HEK293 (cell line): ENCODE data around the gene C1orf226.

Source experiments
- ZBTB1 ChIP-seq: fragments of 450-650 bp; formaldehyde crosslinking; IDR thresholded peaks from 2 replicates; pipeline ENCODE4 v1.5.1; 2016; ENCODE audit warnings: missing biosample characterization, missing genetic modification characterization
- ZNF174 ChIP-seq: fragments of 450-650 bp; formaldehyde crosslinking; IDR thresholded peaks from 2 replicates; pipeline ENCODE4 v1.5.0; 2017; ENCODE audit warnings: missing biosample characterization, mild to moderate bottlenecking, missing genetic modification characterization

DNA sequence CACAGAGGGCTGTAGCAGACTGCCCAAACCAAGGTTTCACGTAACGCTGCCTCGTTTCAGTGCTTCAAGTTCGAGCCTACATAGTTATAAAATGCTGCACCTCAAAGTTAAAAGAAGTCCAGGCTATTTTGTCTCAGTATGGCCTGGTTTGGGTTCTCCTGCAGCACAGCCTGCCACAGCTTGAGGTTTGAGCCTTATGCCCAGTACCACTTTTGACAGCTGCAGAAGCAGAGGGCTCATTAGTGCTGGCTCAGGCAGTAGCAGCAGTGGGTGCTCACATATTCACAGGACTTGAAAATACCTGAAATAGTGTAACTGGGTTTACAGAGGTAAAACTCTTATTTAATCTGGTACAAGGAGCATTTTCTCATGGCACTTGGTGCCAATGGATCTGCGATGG is 20.2 kb upstream of the C1orf226 start:
- TF ChIP-seq ZBTB1 (tag by site-specific recombination) (no peak), ZNF174 (tag by site-specific recombination) (no peak)
